ENCODE results near the gene INTS7. TPM values are rescaled to one million over a fixed set of nuclear protein-coding genes. Genes with fewer than 3 reads are reported as not detected.

Gene INTS7
- polyA plus RNA-seq, 1 of the 3 experiments (the other 2 are of a cell fraction) = 8.7 TPM

- H2AFZ ChIP-seq (ENCODE audit: low read depth) = no peak overlapping the region
- 96% methylated on average over 2 of the region's 2 CpGs for WGBS (ENCODE audit: low lambda C conversion rate)
- no peak overlapping the region for H3K4me2 ChIP-seq
- H3K27me3 ChIP-seq (ENCODE audit: insufficient read depth) = no peaks in the 10 kb centered on the region
- H4K20me1 ChIP-seq (ENCODE audit: insufficient read depth) = no peaks in the 10 kb centered on the region
- DNase-seq = no peak
- TF ChIP-seq NRF1 (IDR thresholded peaks at IDR 0.05; ENCODE audit: low read depth, low read length) (no peak), ELF1 (IDR thresholded peaks at IDR 0.05) (no peak), SMC3 (IDR thresholded peaks at IDR 0.05; ENCODE audit: low read depth, low read length) (no peak), TEAD4 (IDR thresholded peaks at IDR 0.05; ENCODE audit: borderline replicate concordance, insufficient read depth) (no peak), NFIC (IDR thresholded peaks at IDR 0.05; ENCODE audit: borderline replicate concordance) (no peak), MEF2A (IDR thresholded peaks at IDR 0.05; ENCODE audit: borderline replicate concordance, low read depth) (no peak), FOSL2 (IDR thresholded peaks at IDR 0.05; ENCODE audit: borderline replicate concordance, low read depth) (no peak), REST (IDR thresholded peaks at IDR 0.05; ENCODE audit: low read depth, low read length) (no peak), EP300 (IDR thresholded peaks at IDR 0.05; ENCODE audit: borderline replicate concordance in 1 of 2, low read depth in 1 of 2, low read length in 1 of 2) (no peak), JUND (IDR thresholded peaks at IDR 0.05) (no peak), RFX5 (IDR thresholded peaks at IDR 0.05; ENCODE audit: low read length) (no peak), IRF3 (IDR thresholded peaks at IDR 0.05; ENCODE audit: low read depth, low read length) (no peak), FOXJ3 (CRISPR knock-in tag; IDR thresholded peaks at IDR 0.05) (no peak), SIN3A (IDR thresholded peaks at IDR 0.05; ENCODE audit: borderline replicate concordance, low read depth, low read length) (no peak), CHD2 (IDR thresholded peaks at IDR 0.05; ENCODE audit: low read length, partially characterized antibody) (no peak)
- TF ChIP-seq, protein P1, sequence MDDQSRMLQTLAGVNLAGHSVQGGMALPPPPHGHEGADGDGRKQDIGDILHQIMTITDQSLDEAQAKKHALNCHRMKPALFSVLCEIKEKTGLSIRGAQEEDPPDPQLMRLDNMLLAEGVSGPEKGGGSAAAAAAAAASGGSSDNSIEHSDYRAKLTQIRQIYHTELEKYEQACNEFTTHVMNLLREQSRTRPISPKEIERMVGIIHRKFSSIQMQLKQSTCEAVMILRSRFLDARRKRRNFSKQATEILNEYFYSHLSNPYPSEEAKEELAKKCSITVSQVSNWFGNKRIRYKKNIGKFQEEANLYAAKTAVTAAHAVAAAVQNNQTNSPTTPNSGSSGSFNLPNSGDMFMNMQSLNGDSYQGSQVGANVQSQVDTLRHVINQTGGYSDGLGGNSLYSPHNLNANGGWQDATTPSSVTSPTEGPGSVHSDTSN (IDR thresholded peaks at IDR 0.05) = no peak
- TF ChIP-seq, protein P2, sequence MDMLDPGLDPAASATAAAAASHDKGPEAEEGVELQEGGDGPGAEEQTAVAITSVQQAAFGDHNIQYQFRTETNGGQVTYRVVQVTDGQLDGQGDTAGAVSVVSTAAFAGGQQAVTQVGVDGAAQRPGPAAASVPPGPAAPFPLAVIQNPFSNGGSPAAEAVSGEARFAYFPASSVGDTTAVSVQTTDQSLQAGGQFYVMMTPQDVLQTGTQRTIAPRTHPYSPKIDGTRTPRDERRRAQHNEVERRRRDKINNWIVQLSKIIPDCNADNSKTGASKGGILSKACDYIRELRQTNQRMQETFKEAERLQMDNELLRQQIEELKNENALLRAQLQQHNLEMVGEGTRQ (IDR thresholded peaks at IDR 0.05; ENCODE audit: borderline replicate concordance, low read depth, low read length) = no peak
- POLR2A ChIA-PET = no interaction called here
- no peaks in the 10 kb centered on the region for H3F3A ChIP-seq (replicated peaks; ENCODE audit: insufficient read depth)
- CTCF ChIA-PET = interaction anchor here (1.0 to 6.4 kb wide), 3 partner anchors 9 to 341 kb away, joined by 4 to 45 read pairs (median 6); partner anchors contain the start of genes DTL and INTS7
- H3K79me2 ChIP-seq (ENCODE audit: insufficient read depth) = peaks cover 40% of the 10 kb centered on the region
- H3K9ac ChIP-seq = no peak overlapping the region
- peaks cover 15 to 30% of the 10 kb centered on the region in 2 experiments for H3K36me3 ChIP-seq (replicated peaks in 1 of 2; ENCODE audit: control insufficient read depth in 1 of 2, insufficient read depth in 2 of 2, low read length in 1 of 2)
- peaks cover 0 to 2% of the 10 kb centered on the region in 2 experiments; a peak in 1 of 4 replicates for H3K4me1 ChIP-seq (ENCODE audit: control insufficient read depth in 1 of 2, insufficient read depth in 2 of 2, low read depth in 1 of 2, low read length in 1 of 2)
- no peak overlapping the region for H3K4me3 ChIP-seq (ENCODE audit: low read depth in 2 of 2, low read length in 1 of 2)
- H3K9me2 ChIP-seq = no peaks in the 10 kb centered on the region
- H3K27ac ChIP-seq (ENCODE audit: low read depth in 2 of 2, low read length in 1 of 2) = no peak overlapping the region
- H3K9me3 ChIP-seq = no peaks in the 10 kb centered on the region
These were observed 13.8 kb downstream of the INTS7 start for GRCh38 chr1:212021563-212021962.
